ENCODE measurements around the gene EVA1A.

Gene EVA1A

GRCh38 chr2:75560768-75561565, at the start of gene EVA1A:
TSS of gene EVA1A (minus strand) at chr2:75560939. CDS start at chr2:75518140, 42,799 bp downstream.
- TF ChIP-seq CTCF (IDR thresholded peaks at IDR 0.05; ENCODE audit: extremely low read depth, missing control alignments) = no peak
- peak; percentile 47 for DNase-seq (ENCODE audit: low spot score)

- no peak for TF ChIP-seq CTCF (IDR thresholded peaks at IDR 0.05; ENCODE audit: extremely low read depth, missing control alignments)
- DNase-seq (ENCODE audit: low spot score) = no peak
Measured at GRCh38 chr2:75609937-75610508, 49.3 kb upstream of the EVA1A start.

- TF ChIP-seq CTCF (IDR thresholded peaks at IDR 0.05; ENCODE audit: extremely low read depth, missing control alignments) = no peak
- DNase-seq (ENCODE audit: low spot score) = no peak
Measured at GRCh38 chr2:75609334-75609689, 48.6 kb upstream of the EVA1A start.

- peak; percentile 73 for DNase-seq (ENCODE audit: low spot score)
- TF ChIP-seq CTCF (IDR thresholded peaks at IDR 0.05; ENCODE audit: extremely low read depth, missing control alignments) = peak; percentile 97
Measured at GRCh38 chr2:75608684-75609333, 48.1 kb upstream of the EVA1A start.

- no peak for DNase-seq (ENCODE audit: low spot score)
- no peak for TF ChIP-seq CTCF (IDR thresholded peaks at IDR 0.05; ENCODE audit: extremely low read depth, missing control alignments)
Measured at GRCh38 chr2:75607988-75608683, 47.4 kb upstream of the EVA1A start.

- no peak for TF ChIP-seq CTCF (IDR thresholded peaks at IDR 0.05; ENCODE audit: extremely low read depth, missing control alignments)
- DNase-seq (ENCODE audit: low spot score) = no peak
Measured at GRCh38 chr2:75607400-75607798, 46.7 kb upstream of the EVA1A start.

Data from GM20000 (cell line).